Neural cell (in vitro differentiated cells): Measurements from ENCODE around the gene SMC3. TPM values are rescaled to one million over a fixed set of nuclear protein-coding genes. Genes with fewer than 3 reads are reported as not detected.

ENCODE experiments used
- H2AFZ ChIP-seq: fragments of 200-600, 300-800 bp; sonication (generic), shearing (Covaris generic); 2 replicates; pipeline ENCODE4 v1.6.0; 2014; ENCODE audit warnings: low read depth, mild to moderate bottlenecking, antibody characterized with exemption, low read length, moderate library complexity
- H3F3A ChIP-seq: fragments of 200-600 bp; shearing (Covaris generic); 2 replicates; pipeline ENCODE4 v1.6.1; 2016; ENCODE audit warnings: mild to moderate bottlenecking, moderate library complexity, mixed read lengths, antibody characterized with exemption, low read length; ENCODE audit not compliant: insufficient read depth, poor library complexity, severe bottlenecking
- H3K27ac ChIP-seq: fragments of 200-600, 300-800 bp; sonication (generic), shearing (Covaris generic); 2 replicates; pipeline ENCODE4 v1.5.1; 2014; ENCODE audit warnings: mild to moderate bottlenecking, low read length, moderate library complexity
- H3K27me3 ChIP-seq: fragments of 300-800, 200-600 bp; sonication (generic), shearing (Covaris generic); 2 replicates; pipeline ENCODE4 v1.6.0; 2014; ENCODE audit warnings: mild to moderate bottlenecking, low read depth, low read length, moderate library complexity; ENCODE audit not compliant: insufficient read depth
- H3K36me3 ChIP-seq: fragments of 300-800, 200-600 bp; sonication (generic), shearing (Covaris generic); 2 replicates; pipeline ENCODE4 v1.5.1; 2014; ENCODE audit warnings: mild to moderate bottlenecking, antibody characterized with exemption, low read length, moderate library complexity; ENCODE audit not compliant: insufficient read depth
- H3K4me2 ChIP-seq: fragments of 300-800, 200-600 bp; sonication (generic), shearing (Covaris generic); 2 replicates; pipeline ENCODE4 v1.6.0; 2014; ENCODE audit warnings: mild to moderate bottlenecking, low read length
- H3K4me3 ChIP-seq: fragments of 300-800, 200-600 bp; sonication (generic), shearing (Covaris generic); 2 replicates; pipeline ENCODE4 v1.5.1; 2014; ENCODE audit warnings: mild to moderate bottlenecking, low read length, moderate library complexity
- H3K79me2 ChIP-seq: fragments of 200-600 bp; shearing (Covaris generic); replicated peaks from 2 replicates; pipeline ENCODE4 v1.6.0; 2014; ENCODE audit warnings: mild to moderate bottlenecking, low read length, moderate library complexity; ENCODE audit not compliant: insufficient read depth
- H3K9ac ChIP-seq: fragments of 300-800, 200-600 bp; sonication (generic), shearing (Covaris generic); 2 replicates; pipeline ENCODE4 v1.6.1; 2016; ENCODE audit warnings: mild to moderate bottlenecking, low read length, mixed read lengths
- H3K9me2 ChIP-seq: fragments of 200-600 bp; shearing (Covaris generic); 2 replicates; pipeline ENCODE4 v1.6.1; 2016; ENCODE audit warnings: mild to moderate bottlenecking, low read length, mixed read lengths; ENCODE audit not compliant: insufficient read depth
- H3K9me3 ChIP-seq: fragments of 200-600, 300-800 bp; sonication (generic), shearing (Covaris generic); 2 replicates; pipeline ENCODE4 v1.6.1; 2016; ENCODE audit warnings: mild to moderate bottlenecking, mixed run types, low read length, moderate library complexity, mixed read lengths
- H4K20me1 ChIP-seq: fragments of 200-600 bp; shearing (Covaris generic); 2 replicates; pipeline ENCODE4 v1.6.1; 2016; ENCODE audit warnings: mild to moderate bottlenecking, mixed run types; ENCODE audit not compliant: insufficient read depth
- EP300 ChIP-seq: fragments of 450-650 bp; conservative IDR thresholded peaks from 2 replicates; pipeline ENCODE4 v1.6.1; 2014; ENCODE audit warnings: antibody characterized with exemption, mild to moderate bottlenecking, moderate library complexity; ENCODE audit not compliant: poor library complexity, severe bottlenecking
- EZH2 ChIP-seq: fragments of 200-600, 300-800 bp; shearing (Covaris generic), sonication (generic); IDR thresholded peaks from 2 replicates; pipeline ENCODE4 v1.6.1; 2014; ENCODE audit warnings: antibody characterized with exemption, low read length, borderline replicate concordance, mild to moderate bottlenecking; ENCODE audit not compliant: insufficient read depth, poor library complexity, severe bottlenecking
- MXI1 ChIP-seq: fragments of 450-650 bp; conservative IDR thresholded peaks from 2 replicates; pipeline ENCODE4 v1.6.1; 2014; ENCODE audit warnings: antibody characterized with exemption, mild to moderate bottlenecking; ENCODE audit not compliant: poor library complexity, severe bottlenecking
- POLR2AphosphoS5 ChIP-seq: IDR thresholded peaks from 2 replicates; pipeline ENCODE4 v1.6.1; 2012
- RAD21 ChIP-seq: fragments of 450-650 bp; conservative IDR thresholded peaks from 2 replicates; pipeline ENCODE4 v1.6.1; 2014; ENCODE audit warnings: antibody characterized with exemption, mild to moderate bottlenecking, moderate library complexity
- SMC3 ChIP-seq: fragments of 450-650 bp; conservative IDR thresholded peaks from 2 replicates; pipeline ENCODE4 v1.6.1; 2014; ENCODE audit warnings: antibody characterized with exemption, mild to moderate bottlenecking, moderate library complexity; ENCODE audit not compliant: poor library complexity
- TAF1 ChIP-seq: IDR thresholded peaks from 2 replicates; pipeline ENCODE4 v1.6.1; 2012; ENCODE audit warnings: low read depth
- polyA plus RNA-seq: library from polyadenylated mRNA; depleted of rRNA; stranded (reverse); fragments of >200 nt; gene quantifications from 2 replicates; pipeline ENCODE4 v1.2.3, GENCODE V29; 2014
- TF ChIP-seq, protein P1 (sequence below): IDR thresholded peaks from 2 replicates; pipeline ENCODE4 v1.6.1; 2012; ENCODE audit warnings: borderline replicate concordance
- TF ChIP-seq, protein P2 (sequence below): fragments of 450-650 bp; IDR thresholded peaks from 2 replicates; pipeline ENCODE4 v1.5.1; 2014; ENCODE audit warnings: antibody characterized with exemption, mild to moderate bottlenecking, moderate library complexity; ENCODE audit not compliant: poor library complexity, severe bottlenecking

Gene SMC3
- polyA plus RNA-seq, 1 donor from 2014 or later, result 67.7 TPM

DNA sequence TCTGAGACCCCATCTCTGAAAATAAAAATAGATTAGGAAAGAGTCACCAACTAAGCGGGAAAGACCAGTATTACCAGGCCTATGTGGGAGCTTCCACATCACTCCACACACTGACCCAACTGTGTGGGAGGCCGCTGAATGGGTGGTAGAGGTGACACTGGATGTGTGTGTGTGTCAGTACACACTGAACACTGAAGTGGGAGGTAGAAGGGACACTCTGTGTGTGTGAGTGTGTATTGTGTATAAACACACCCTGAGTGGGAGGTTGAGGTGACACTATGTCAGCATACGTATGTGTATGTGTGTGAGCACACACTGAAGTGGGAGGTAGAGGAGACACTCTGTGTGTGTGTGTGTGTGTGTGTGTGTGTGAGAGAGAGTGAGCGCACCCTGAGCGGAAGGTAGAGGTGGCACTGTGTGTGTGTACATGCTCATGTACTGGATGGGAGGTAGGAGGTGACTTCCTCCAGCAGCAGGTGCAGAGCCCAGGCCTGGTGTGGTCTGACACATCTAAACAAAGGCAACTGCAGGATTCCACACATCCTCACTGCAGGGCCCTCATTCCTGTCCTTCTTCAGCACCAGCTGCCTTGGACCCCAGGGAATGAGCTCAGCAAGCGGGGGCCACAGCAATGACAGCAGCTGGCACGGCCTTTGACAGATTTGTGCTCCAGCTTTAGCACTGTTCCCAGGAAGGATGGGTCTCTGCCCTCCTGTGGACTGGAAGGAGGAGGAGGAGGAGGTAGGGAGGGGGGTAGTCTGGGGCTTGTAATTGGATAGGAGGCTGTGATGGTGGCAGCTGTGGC, 50.1 kb downstream of the SMC3 start:
- no peaks in the 10 kb centered on the region for H3K9me2 ChIP-seq
- no peak overlapping the region for H3K9ac ChIP-seq
- no peak overlapping the region for H3K4me3 ChIP-seq
- H3K27me3 ChIP-seq, result no peaks in the 10 kb centered on the region
- H2AFZ ChIP-seq, result no peak overlapping the region
- no peaks in the 10 kb centered on the region for H3K36me3 ChIP-seq
- H3K4me2 ChIP-seq, result no peak overlapping the region
- H3K79me2 ChIP-seq, result no peaks in the 10 kb centered on the region
- H4K20me1 ChIP-seq, result no peaks in the 10 kb centered on the region
- H3K27ac ChIP-seq, result no peak overlapping the region
- H3K9me3 ChIP-seq, result no peaks in the 10 kb centered on the region
- no peaks in the 10 kb centered on the region for H3F3A ChIP-seq
- TF ChIP-seq TAF1 (no peak), MXI1 (no peak), RAD21 (no peak), EZH2 (no peak), EP300 (no peak), POLR2AphosphoS5 (no peak)

DNA sequence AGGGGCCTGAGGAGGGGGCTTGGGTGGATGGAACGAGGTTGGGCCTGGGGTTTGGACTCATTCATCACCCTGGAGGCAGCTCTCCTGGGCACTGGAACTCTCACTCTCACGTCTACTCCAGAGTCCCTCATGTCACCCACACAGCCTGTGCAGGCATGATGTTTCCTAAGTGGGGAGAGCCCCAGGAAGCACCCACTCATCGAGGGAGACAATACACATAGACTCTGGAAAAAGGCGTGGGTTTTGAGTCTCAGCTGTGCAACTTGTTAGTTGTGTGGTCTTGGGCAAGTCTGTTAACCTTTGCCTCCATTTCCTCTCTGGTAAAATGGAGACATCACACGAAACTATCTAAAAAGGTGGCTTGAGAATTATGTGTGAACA, 50.7 kb downstream of the SMC3 start:
- Histone ChIP-seq H2AFZ (no peak overlapping the region), H3F3A (no peaks in the 10 kb centered on the region), H3K27me3 (no peaks in the 10 kb centered on the region), H3K9me2 (no peaks in the 10 kb centered on the region), H3K9me3 (no peaks in the 10 kb centered on the region), H3K27ac (no peak overlapping the region), H3K4me3 (no peak overlapping the region), H3K9ac (no peak overlapping the region), H3K36me3 (no peaks in the 10 kb centered on the region), H4K20me1 (no peaks in the 10 kb centered on the region), H3K79me2 (no peaks in the 10 kb centered on the region), H3K4me2 (no peak overlapping the region)
- TF ChIP-seq, protein P1, sequence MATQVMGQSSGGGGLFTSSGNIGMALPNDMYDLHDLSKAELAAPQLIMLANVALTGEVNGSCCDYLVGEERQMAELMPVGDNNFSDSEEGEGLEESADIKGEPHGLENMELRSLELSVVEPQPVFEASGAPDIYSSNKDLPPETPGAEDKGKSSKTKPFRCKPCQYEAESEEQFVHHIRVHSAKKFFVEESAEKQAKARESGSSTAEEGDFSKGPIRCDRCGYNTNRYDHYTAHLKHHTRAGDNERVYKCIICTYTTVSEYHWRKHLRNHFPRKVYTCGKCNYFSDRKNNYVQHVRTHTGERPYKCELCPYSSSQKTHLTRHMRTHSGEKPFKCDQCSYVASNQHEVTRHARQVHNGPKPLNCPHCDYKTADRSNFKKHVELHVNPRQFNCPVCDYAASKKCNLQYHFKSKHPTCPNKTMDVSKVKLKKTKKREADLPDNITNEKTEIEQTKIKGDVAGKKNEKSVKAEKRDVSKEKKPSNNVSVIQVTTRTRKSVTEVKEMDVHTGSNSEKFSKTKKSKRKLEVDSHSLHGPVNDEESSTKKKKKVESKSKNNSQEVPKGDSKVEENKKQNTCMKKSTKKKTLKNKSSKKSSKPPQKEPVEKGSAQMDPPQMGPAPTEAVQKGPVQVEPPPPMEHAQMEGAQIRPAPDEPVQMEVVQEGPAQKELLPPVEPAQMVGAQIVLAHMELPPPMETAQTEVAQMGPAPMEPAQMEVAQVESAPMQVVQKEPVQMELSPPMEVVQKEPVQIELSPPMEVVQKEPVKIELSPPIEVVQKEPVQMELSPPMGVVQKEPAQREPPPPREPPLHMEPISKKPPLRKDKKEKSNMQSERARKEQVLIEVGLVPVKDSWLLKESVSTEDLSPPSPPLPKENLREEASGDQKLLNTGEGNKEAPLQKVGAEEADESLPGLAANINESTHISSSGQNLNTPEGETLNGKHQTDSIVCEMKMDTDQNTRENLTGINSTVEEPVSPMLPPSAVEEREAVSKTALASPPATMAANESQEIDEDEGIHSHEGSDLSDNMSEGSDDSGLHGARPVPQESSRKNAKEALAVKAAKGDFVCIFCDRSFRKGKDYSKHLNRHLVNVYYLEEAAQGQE, result no peak
- TF ChIP-seq EP300 (no peak), RAD21 (no peak), TAF1 (no peak), SMC3 (no peak), POLR2AphosphoS5 (no peak), MXI1 (no peak), EZH2 (no peak)
- TF ChIP-seq, protein P2, sequence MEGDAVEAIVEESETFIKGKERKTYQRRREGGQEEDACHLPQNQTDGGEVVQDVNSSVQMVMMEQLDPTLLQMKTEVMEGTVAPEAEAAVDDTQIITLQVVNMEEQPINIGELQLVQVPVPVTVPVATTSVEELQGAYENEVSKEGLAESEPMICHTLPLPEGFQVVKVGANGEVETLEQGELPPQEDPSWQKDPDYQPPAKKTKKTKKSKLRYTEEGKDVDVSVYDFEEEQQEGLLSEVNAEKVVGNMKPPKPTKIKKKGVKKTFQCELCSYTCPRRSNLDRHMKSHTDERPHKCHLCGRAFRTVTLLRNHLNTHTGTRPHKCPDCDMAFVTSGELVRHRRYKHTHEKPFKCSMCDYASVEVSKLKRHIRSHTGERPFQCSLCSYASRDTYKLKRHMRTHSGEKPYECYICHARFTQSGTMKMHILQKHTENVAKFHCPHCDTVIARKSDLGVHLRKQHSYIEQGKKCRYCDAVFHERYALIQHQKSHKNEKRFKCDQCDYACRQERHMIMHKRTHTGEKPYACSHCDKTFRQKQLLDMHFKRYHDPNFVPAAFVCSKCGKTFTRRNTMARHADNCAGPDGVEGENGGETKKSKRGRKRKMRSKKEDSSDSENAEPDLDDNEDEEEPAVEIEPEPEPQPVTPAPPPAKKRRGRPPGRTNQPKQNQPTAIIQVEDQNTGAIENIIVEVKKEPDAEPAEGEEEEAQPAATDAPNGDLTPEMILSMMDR, result no peak
